CD4-positive, alpha-beta T cell treated with Interleukin-21 for 1 hour (primary cell): Measurements from ENCODE around the gene LACRT.
A peak's percentile ranks its signal among the peaks of the same experiment; 100 is the strongest.

ENCODE experiments used
- DNase-seq: peaks from one replicate; pipeline ENCODE4 v3.0.0-alpha.2; 2020

LACRT gene

GRCh38 chr12:54631988-54632728 is 2.5 kb downstream of the LACRT start:
- DNase-seq, result no peak

GRCh38 chr12:54631551-54631950 is 3.1 kb downstream of the LACRT start:
- DNase-seq, result no peak

- no peak for DNase-seq
Observed at GRCh38 chr12:54629925-54630324, 4.8 kb downstream of the LACRT start.

- DNase-seq, result no peak
Observed at GRCh38 chr12:54628186-54628846, 6.4 kb downstream of the LACRT start.

GRCh38 chr12:54627304-54627703 is 7.4 kb downstream of the LACRT start:
- DNase-seq, result no peak

GRCh38 chr12:54625598-54625997 is 9.1 kb downstream of the LACRT start:
- no peak for DNase-seq

- DNase-seq, result no peak
Observed at GRCh38 chr12:54624315-54625279, 10.1 kb downstream of the LACRT start.

- no peak for DNase-seq
Observed at GRCh38 chr12:54622463-54623183, 12.1 kb downstream of the LACRT start.

- no peak for DNase-seq
Observed at GRCh38 chr12:54616933-54617680, 17.6 kb downstream of the LACRT start.

- DNase-seq, result no peak
Observed at GRCh38 chr12:54612225-54612750, 22.4 kb downstream of the LACRT start.

- DNase-seq, result no peak
Observed at GRCh38 chr12:54611715-54612149, 23.0 kb downstream of the LACRT start.

GRCh38 chr12:54608769-54609168 is 25.9 kb downstream of the LACRT start:
- no peak for DNase-seq

- no peak for DNase-seq
Observed at GRCh38 chr12:54608156-54608555, 26.5 kb downstream of the LACRT start.

GRCh38 chr12:54606556-54606955 is 28.1 kb downstream of the LACRT start:
- DNase-seq, result no peak

- no peak for DNase-seq
Observed at GRCh38 chr12:54605138-54605970, 29.3 kb downstream of the LACRT start.

GRCh38 chr12:54604436-54604835 is 30.3 kb downstream of the LACRT start:
- no peak for DNase-seq

- no peak for DNase-seq
Observed at GRCh38 chr12:54603872-54604271, 30.8 kb downstream of the LACRT start.

GRCh38 chr12:54603173-54603814 is 31.4 kb downstream of the LACRT start:
- peak; percentile 67 for DNase-seq

- no peak for DNase-seq
Observed at GRCh38 chr12:54602661-54603060, 32.0 kb downstream of the LACRT start.

- DNase-seq, result no peak
Observed at GRCh38 chr12:54601841-54602240, 32.9 kb downstream of the LACRT start.
